HG03039 (cell line): ENCODE measurements around the gene DNAAF3.
"Not testable (repeated sequence)": the region's sequence is repeated elsewhere in the genome, so short reads cannot be mapped to it uniquely, and the experiment has no call there.

Experiments used
- ATAC-seq: cut with Tn5 transposase; IDR thresholded peaks from one replicate; pipeline ENCODE4 v1.9.1; 2021; ENCODE audit warnings: mild to moderate bottlenecking, moderate library complexity; ENCODE audit not compliant: unreplicated experiment

DNAAF3 gene

DNA sequence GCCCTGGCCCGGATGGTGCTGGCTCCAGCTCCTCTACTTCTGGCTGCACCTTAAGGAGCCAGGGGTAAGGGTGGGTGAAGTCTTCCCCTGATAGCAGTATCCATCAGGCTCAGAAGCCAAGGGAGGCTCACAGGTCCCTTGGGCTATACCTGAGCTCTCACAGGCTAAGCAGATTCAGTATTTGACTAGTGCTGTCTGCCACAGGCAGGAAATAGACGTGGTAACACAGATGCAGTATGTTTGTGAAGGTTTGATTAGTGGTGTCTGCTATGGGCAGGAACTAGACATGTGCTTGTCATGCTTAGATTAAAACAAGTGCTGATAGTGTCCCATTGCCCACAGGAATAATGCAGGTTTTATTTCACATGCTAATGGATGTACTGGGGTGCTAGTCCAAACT lies 9.7 kb upstream of the DNAAF3 start:
- no peak for ATAC-seq

DNA sequence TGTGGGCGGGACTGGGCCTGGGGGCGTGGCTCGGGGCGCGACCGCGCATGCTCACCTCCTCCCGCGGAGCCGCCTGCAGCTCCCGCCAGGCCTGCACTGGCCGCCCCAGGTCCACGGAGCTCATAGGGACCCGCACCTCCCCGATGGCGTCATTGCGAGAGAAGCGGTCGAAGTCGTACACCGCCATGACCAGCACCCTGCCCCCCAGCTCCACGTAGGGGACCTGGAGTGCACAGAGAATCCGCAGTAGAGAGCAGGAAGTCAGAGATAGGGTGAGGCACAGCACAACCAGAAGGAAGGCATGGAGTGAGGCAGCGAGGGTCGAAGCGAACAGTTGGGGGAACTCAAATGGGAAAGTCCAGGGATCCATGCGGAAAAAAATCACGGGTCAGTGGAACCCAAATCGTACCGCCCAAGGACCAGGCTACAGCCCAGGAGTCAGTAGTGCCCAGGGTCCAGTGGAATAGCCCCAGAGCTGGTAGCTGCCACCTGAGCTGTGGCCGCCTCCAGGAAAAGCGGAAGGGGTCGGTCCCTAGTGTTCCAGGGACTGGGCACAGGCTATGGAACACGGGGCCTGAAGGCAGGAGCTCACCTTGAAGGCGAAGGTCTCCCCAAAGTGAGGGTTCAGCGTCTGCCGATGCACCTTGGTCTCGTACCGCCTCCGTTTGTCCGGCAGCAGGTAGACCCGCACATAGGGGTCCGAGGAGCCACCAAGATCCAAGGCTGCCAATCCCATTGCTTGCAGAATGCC lies 8.9 kb upstream of the DNAAF3 start:
- no peak for ATAC-seq

- no peak for ATAC-seq
These were observed 8.2 kb upstream of the DNAAF3 start for GRCh38 chr19:55174425-55175116.

- no peak for ATAC-seq
These were observed 7.4 kb upstream of the DNAAF3 start for GRCh38 chr19:55173714-55174409.

DNA sequence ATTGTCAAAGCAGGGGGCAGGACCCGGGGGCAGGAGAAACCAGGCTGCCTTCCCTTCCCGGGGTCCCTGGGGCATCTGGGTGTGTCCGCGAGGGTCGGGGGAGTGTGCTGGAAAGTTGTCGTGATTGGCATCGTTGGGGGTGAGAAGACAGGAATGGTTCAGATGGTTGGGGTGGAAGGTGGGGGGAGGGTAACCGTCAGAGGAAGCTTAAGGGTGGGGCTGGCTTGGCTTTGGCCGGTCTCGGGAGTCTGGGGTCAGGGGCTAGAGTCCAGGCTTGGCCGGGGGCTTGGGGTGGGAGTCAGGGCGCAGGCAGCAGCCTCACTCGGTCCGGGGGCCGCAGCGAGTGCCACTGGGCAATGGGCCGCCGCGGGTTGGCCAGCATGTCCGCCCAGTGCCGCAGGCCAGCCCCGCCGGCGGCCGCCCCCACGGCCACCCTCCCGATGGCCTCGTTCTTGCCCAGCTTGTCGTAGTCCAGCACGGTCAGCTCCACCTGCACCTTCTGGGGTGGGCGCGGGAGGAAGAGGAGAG lies 6.8 kb upstream of the DNAAF3 start:
- ATAC-seq = no peak

DNA sequence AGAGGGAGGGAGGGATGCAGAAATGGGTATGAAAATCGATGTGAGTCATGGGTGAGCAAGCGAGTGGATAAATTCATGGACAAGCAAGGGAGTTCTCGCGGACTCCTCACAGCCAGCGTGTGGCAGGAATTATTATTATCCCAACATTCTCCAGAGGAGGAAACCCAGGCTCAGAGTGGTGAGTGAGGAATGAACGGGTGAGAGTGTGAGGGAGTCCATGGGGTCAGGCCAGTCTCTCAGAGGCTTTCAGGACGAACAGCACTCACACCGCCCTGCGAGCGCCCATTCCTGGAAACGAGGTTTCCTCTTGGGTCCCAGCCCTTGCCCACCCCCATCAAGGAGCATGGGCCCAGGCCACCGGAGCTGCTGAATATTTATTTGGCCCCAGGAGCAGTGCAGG lies 6.3 kb upstream of the DNAAF3 start:
- no peak for ATAC-seq

DNA sequence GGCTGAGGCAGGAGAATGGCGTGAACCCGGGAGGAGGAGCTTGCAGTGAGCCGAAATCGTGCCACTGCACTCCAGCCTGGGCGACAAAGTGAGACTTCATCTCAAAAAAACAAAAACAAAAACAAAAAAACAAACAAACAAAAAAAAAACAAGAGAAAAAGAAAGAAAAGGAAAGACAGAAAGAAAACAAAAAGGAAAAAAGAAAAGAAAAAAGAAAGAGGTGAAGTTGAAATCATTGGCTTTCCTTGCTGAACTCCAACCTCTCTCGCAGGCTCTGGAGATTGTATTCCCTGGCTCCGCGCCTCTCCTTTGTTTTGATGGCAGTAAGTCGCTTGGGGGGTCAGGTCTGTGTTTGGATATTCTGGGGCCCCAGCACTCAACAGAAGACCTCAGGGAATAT lies 5.9 kb upstream of the DNAAF3 start:
- not testable (repeated sequence) for ATAC-seq

- ATAC-seq = no peak
These were observed 5.0 kb upstream of the DNAAF3 start for GRCh38 chr19:55171440-55171839.

DNA sequence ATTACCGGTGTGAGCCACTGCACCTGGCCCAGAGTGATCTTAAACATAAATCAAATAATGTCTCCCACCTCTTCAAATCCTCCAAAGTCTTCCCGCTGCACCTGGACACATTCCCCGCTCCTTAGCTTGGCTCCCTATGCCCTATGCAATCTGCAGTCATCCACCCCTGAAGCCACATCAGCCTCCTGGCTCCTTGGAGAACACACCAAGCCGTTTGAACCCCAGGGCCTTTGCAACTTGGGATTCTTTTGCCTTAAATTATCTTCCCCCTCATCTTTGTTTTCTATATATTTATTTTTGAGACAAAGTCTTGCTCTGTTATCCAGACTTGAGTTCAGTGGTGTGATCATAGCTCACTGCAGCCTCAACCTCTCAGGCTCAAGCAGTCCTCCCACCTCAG lies 2.7 kb upstream of the DNAAF3 start:
- no peak for ATAC-seq

DNA sequence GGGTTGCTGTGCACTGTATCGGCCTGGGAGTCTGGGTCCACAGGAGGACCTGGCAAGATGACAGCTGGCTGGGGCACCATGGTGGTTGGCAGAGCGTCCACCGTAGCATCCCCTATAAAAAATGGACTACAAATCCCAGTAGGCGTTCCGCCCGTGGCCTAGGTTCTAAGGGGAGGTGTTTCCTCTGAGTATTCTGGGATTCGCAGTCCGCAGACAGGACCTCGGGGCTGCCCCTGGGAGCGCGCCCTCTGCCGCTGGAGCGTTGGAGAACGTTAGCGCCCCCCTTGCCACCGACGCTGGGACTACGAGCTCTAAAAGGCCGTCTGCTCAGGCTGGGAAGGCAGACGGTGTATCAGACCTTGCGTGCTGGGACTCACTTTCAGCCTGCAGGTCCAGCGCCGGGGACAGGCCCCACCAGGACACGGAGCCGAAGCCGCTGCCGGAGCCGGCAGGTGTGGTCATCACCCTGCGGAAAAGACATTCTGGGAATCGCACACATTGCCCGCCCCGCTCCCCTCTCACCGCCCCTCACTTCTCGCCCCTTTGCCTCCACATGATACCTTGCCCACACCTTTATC lies 372 bp downstream of the DNAAF3 start:
- ATAC-seq = no peak

DNA sequence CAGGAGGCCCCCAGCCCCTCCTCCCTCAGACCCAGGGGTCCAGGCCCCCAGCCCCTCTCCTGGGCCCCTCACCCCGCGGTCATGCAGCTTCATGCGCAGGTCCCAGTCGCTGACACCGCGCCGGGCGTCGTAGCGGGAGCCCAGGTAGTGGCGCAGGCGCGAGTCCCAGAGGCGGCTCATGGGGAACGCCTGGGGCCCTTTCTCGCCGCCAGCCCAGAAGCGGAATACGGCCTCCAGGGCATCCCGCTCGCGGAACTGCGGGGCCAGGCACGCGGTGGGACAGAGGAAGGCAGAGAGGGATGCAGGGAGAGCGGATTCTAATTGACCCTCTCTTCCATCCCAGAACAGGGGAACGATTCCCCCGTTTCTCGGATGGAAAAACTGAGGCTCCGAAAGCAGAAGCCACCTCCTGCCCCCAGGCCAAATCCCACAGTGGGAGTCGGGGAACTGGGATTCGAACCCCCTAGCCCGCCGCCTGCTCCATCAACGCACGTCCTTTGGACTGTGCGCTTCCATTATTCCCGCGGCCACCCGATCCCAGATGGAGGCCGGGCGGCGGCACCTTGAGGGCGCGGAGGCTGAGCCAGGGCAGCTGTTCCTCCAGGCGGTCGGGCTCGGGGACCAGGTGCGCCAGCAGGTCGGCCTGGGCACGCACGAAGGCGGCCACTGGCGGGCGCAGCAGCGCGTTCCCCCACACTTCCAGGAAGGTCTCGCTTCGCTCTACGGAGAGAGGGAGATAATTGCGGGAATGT lies 4.7 kb downstream of the DNAAF3 start:
- no peak for ATAC-seq

DNA sequence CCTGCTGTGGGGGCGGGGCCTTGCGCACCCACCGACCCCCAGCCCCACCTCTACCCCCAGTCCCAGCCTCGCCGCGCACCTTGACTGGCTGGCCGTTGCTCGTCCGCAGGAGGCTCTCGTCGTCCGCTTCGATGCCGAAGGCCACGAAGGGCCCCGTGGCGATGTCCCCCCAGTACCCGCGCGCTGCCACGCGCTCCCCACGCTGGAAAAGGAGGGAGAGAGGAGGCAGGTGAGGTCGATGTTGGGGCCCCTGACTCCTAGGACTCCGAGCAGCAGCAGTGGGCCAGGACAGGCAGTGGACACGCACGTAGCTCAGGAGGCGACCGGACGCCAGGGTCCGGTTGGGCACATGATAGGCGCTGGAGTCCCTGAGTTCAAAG lies 5.4 kb downstream of the DNAAF3 start:
- no peak for ATAC-seq

DNA sequence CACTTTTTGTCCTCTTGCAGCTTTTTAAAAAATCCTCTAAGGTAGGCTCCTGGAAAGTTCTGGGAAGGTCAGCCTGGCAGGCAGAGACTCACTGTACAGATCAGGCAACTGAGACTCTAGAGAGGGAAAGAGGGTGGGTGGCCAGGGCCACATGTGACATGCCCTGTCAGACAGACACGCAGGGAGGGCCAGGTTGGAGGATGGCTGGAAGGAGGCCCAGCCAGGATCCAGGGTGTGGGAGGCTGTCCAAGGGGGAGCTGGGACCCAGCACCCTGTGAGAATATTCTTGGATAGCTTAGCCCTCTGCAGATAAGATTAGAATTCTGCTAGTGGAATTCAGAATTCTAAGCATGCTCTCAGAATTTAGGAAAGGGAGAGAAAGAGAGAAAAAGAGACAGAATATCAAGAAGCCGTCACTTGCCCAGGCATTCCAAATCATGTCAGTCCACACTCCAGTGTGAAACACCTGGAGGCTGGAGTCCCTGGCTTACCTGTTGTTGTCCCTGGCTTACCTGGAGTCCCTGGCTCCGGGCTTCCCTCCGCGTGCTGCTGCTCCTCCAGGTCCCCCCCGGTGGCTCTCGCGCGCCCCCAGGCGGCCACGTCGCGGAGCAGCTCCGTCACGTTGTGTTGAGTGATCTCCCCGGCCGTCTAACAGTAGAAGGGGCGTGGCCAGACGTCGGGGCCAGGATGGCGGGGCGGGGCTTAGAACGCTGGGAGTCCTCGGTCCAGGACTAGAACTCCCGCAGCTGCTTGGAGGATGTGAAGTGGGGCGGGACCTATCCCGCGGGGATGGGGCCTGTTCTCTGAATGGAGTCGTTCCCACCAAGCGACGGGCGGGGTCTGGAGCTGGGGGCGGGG lies 6.1 kb downstream of the DNAAF3 start:
- ATAC-seq = no peak

DNA sequence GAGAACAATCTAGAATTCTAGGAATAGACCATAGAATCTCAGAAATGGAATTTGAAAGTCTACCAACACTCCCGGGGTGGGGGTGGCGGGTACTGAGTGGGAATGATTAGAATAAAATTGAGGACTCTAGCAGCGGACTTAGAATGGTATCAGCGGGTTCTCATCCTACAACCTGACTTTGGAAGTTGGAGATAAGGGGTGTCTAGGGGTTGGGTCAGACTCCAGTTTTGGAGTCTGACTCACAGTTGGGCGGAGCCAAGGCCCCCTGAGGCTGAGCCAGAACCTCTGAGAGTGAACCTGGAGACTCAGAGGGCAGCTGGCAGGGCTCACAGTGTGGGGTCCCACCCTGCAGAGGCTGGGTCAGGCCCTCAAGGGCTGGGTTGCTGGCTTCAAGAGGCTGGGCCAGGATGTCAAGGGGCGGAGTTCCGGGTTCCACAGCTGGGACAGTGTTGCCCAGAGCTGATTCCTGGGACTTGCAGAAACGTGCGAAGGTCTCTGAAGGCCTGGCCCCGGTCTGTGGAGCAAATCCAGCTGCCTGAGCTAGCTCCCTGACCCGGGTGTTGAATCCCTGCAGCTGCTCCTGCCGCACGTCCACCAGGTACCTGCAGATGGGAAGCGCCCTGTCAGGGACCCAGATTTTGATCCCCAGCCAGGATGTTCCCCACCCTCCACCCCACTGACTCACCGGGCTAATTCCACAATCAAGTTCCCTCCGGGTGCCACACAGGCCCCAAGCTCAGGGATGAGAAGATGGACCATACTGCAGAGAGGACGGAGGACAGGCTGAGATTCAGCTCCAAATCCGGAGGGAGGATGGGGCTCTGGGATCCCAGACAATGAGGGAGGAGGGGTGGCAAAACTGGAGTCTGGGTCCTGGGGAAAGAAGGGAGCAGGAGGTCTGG lies 7.3 kb downstream of the DNAAF3 start:
- no peak for ATAC-seq

DNA sequence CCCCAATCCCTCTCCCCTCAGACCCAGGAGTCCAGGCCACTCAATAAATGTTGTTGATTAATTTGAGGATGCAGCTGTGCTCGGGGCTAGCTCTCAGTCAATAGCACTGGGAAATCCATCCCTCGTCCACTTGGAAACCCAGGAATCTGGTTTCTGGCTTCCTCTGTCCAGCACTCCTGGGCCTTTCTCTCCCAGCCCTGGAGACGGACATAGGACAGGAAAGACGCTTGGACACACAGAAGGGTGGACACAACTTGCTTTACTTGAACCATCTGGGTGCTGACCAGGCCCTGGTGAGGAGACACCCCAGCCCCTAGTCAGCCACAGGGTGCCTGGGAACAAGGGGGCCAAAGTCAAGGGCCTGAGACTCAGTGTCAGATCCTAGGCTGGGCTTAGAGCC lies 8.0 kb downstream of the DNAAF3 start:
- no peak for ATAC-seq

- ATAC-seq = no peak
These were observed 9.1 kb downstream of the DNAAF3 start, which contains the start of gene TNNI3 for GRCh38 chr19:55157064-55157908. TNNI3 (minus strand) TSS chr19:55157732; CDS start chr19:55157589, 143 bp downstream.

- ATAC-seq = no peak
These were observed 10.0 kb downstream of the DNAAF3 start for GRCh38 chr19:55156202-55157063.
